AG08396 (cell line): ENCODE measurements around the gene EGFL7.

Experiments
- DNase-seq: peaks from one replicate; pipeline ENCODE4 v3.0.0; 2012; ENCODE audit warnings: low spot score, mixed read lengths

EGFL7 gene

GRCh38 chr9:136644343-136644592 is 18.4 kb upstream of the EGFL7 start:
- DNase-seq: no peak

GRCh38 chr9:136644593-136645351 is 17.9 kb upstream of the EGFL7 start:
- peak; percentile 97 for DNase-seq

GRCh38 chr9:136645352-136645902 is 17.3 kb upstream of the EGFL7 start:
- DNase-seq: no peak

GRCh38 chr9:136645903-136646754 is 16.6 kb upstream of the EGFL7 start:
- DNase-seq: no peak

- DNase-seq: no peak
Measured at GRCh38 chr9:136646827-136647711, 15.6 kb upstream of the EGFL7 start.

- DNase-seq: no peak
Measured at GRCh38 chr9:136648751-136649150, 14.0 kb upstream of the EGFL7 start.

GRCh38 chr9:136650021-136650420 is 12.7 kb upstream of the EGFL7 start:
- no peak for DNase-seq

- no peak for DNase-seq
Measured at GRCh38 chr9:136650648-136651047, 12.1 kb upstream of the EGFL7 start.

- DNase-seq: no peak
Measured at GRCh38 chr9:136651860-136652259, 10.9 kb upstream of the EGFL7 start.

- no peak for DNase-seq
Measured at GRCh38 chr9:136653323-136654079, 9.2 kb upstream of the EGFL7 start.

GRCh38 chr9:136654820-136655535 is 7.7 kb upstream of the EGFL7 start:
- no peak for DNase-seq

GRCh38 chr9:136655536-136656182 is 7.1 kb upstream of the EGFL7 start:
- no peak for DNase-seq

GRCh38 chr9:136656183-136656738 is 6.5 kb upstream of the EGFL7 start:
- no peak for DNase-seq

- no peak for DNase-seq
Measured at GRCh38 chr9:136656795-136657611, 5.7 kb upstream of the EGFL7 start.

- DNase-seq: no peak
Measured at GRCh38 chr9:136657974-136658848, 4.5 kb upstream of the EGFL7 start.

GRCh38 chr9:136658849-136659535 is 3.7 kb upstream of the EGFL7 start:
- no peak for DNase-seq
